GM18507 (cell line): ENCODE results near the gene GYS2.
"Not testable (repeated sequence)": the region's sequence is repeated elsewhere in the genome, so short reads cannot be mapped to it uniquely, and the experiment has no call there.

Source experiments
- DNase-seq: peaks from one replicate; pipeline ENCODE4 v3.0.0; 2011; ENCODE audit warnings: low read depth; ENCODE audit not compliant: insufficient read length; ENCODE audit errors: extremely low spot score
- FAIRE-seq: peaks from 2 replicates; lab custom pipeline; 2011; peaks lifted over from hg19 to GRCh38; lab: Jason Lieb, UNC

GYS2 gene

DNA sequence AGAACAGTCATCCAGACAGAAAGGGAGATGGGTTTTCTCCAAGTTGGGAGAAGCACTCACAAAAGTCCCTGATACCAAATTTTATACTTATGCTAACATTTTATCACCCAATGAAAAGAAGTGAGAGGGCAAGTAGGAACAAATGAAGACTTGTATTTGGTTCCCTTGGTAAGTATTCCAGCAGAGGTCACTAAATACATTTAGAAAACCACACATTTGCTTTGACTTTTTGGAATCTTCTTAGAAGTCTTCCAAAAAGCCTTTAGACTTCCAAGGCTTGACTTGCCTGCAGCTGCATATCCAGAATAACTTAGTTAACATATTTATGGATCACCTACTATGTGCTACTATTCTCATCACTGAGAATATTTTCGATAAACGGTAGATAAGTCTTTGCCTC, 3.1 kb upstream of the GYS2 start:
- DNase-seq (no peak), FAIRE-seq (no peak)

DNA sequence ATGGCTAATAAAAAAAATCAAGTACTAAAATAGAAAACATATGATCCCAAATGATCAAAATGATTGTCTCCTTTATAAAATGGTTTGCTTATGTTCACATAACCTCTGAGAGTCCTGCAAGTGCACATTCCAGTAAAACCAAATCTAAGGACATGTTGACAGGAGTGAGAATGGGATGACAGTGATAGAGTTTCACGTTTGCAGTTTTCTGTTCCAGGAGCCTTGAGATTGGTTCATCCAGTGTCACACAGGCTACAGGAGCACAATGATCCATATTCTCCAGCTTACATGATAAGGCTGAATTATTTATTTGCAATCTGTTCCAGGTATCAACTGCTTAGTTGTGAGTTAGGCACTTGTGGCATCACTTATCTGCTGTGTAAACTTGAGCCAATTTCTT, 1.5 kb upstream of the GYS2 start:
- DNase-seq (no peak), FAIRE-seq (no peak)

DNA sequence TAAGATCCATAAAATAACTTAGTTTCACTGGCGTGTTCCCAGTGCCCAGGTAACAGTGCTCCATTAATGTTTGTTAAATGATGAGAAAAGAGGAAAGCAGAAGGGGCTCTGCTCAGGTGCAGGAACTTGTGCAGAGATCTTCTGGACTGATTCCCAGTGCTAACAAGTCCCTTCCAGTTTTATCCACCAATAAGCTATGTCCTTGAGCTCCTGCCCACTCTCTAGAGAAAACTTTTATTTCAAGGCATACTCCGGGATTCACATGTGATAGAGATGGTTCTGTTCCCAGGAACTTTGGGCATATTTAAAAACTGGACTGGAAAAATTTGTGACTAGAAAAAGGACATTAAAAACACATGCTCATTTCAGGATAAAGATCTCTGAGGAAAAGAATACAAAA, 1.9 kb downstream of the GYS2 start:
- FAIRE-seq = no peak
- DNase-seq = no peak

DNA sequence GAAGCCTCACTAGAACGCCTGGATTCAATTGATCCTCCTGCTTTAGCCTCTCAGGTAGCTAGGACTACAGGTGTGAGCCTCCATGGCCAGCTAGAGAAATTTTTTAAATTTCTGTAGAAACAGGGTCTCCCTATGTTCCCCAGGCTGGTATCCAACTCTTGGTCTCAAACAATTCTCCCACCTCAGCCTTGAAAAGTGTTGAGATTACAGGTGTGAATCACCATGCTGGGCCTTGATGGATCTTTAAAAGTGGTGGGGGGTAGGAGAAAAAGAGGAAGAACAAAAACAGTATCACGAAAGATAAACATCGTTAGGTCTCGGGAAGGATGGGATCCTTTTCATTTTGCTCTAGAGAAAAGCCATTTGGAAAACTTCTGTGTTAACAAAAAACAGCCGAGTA, 4.5 kb downstream of the GYS2 start:
- DNase-seq (no peak), FAIRE-seq (no peak)

DNA sequence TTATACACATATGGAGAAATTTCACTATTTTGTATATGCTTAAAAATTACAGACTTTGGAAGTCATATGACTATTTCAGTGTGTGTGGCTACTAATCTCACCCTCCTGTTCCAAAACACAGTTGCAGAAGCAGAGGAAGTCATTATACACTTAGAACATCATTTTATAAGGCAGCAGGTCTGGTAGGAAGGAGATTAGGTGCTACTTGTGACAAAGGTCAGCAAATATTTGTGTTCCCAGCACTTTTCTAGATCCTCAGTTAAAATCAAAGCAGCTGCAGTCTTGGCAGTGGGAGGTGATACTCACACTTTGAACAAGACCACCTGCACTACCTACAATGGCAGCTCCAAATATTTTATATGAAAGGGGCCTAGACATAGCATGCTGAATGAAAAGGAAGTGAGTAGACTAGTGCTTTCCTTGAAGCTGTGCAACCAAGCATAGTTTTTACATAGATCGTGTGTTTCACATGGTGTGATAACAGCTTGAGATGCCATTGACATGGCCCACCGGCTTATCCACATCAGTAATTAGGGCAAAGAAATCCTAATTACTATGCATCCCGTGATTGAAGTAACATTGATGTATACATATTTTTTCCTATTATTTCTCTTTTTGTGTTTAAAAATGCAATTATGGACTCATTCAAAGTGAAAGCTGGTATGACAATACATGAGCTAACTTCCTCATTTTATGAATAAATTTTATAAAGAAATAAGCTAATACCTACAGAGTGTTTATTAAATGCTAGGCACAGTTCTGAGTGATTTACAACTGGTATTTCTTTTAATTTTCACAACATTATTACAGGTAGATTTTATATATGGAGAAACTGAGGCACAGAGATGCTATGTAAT, 5.3 kb downstream of the GYS2 start:
- FAIRE-seq (no peak), DNase-seq (no peak)

DNA sequence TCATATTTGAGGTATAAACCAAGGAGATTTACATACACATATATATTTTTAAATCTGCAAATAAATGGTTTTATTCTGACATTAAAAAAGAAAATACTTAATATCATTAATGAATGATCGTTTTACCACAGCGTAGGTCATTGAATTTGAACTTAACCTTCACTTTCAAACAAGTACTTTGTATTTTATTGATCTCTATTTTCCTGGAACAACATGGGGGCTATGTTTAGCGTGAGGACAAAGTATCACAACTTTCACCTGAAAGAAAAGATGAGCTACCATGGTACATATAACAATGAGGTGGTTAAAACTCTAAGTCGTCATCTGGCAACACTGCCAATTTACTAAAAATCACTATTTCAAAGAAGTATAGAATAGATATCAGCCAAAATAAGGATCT, 6.0 kb downstream of the GYS2 start:
- DNase-seq (no peak), FAIRE-seq (no peak)

DNA sequence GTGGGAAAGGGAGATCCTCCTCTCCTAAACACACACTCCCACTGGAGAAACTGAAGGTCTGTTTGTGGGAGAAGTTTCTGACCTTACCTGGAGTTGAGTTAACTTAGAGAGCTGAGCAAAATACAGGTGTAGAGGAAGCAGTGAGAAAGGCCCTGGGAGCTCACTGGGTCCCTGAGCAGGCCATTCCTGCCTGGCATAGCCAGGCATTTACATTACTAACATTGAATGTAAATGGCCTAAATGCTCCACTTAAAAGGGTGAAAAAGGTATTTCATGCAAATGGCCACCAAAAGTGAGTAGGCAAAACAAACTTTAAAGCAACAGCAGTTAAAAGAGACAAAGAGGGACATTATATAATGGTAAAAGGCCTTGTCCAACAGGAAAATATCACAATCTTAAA, 9.3 kb downstream of the GYS2 start:
- DNase-seq, FAIRE-seq: not testable (repeated sequence)

DNA sequence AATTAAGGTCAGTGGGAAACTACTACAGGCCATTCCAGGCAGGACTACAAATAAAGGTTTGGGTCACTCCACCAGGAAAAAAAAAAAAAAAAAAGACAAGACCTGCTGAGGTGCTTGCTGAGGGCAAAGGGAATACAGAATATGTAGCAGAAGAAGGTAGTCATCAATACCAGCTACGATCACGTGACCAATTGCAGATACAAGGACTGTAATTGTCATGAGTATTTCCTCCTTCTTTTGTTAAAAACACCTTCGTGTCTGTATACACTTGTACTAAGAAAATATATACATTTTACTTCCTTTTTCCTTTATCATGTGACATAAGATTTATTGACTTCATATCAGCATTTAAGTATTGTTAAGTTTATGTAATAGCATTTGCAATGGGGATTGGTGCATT, 19.2 kb downstream of the GYS2 start:
- no peak for DNase-seq
- no peak for FAIRE-seq

DNA sequence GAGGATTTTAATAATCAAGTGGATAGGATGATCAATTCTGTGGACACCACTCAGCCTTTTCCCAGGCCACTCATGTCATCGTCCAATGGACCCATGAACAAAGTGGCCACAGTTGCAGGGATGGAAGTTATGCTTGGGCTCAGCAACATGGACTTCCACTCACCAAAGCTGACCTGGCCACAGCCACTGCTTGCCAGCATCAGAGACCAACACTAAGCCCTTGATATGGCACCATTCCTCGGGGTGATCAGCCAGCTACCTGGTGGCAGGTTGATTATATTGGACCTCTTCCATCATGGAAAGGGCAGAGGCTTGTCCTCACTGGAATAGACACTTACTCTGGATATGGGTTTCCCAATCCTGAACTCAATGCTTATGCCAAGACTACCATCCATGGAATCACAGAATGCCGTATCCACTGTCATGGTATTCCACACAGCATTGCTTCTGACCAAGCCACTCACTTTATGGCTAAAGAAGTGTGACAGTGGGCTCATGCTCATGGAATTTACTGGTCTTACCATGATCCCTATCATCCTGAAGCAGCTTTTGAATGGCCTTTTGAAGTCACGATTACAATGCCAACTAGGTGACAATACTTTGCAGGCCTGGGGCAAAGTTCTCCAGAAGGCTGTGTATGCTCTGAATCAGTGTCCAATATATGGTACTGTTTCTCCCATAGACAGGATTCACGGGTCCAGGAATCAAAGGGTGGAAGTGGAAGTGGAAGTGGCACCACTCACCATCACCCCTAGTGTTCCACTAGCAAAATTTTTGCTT, 20.1 kb downstream of the GYS2 start:
- not testable (repeated sequence) for FAIRE-seq, DNase-seq

DNA sequence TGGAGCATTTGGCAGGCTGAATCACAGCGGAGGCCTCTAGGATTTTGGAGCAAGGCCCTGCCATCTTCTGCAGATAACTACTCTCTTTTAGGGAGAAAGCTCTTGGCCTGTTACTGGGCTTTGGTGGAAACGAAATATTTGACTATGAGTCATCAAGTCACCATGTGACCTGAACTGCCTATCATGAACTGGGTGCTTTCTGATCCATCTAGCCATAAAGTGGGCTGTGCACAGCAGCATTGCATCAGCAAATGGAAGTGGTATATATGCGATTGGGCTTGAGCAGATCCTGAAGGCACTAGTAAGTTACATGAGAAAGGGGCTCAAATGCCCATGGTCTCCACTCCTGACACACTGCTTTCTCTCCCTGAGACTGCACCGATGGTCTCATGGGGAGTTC, 21.1 kb downstream of the GYS2 start:
- no peak for DNase-seq
- FAIRE-seq = no peak

DNA sequence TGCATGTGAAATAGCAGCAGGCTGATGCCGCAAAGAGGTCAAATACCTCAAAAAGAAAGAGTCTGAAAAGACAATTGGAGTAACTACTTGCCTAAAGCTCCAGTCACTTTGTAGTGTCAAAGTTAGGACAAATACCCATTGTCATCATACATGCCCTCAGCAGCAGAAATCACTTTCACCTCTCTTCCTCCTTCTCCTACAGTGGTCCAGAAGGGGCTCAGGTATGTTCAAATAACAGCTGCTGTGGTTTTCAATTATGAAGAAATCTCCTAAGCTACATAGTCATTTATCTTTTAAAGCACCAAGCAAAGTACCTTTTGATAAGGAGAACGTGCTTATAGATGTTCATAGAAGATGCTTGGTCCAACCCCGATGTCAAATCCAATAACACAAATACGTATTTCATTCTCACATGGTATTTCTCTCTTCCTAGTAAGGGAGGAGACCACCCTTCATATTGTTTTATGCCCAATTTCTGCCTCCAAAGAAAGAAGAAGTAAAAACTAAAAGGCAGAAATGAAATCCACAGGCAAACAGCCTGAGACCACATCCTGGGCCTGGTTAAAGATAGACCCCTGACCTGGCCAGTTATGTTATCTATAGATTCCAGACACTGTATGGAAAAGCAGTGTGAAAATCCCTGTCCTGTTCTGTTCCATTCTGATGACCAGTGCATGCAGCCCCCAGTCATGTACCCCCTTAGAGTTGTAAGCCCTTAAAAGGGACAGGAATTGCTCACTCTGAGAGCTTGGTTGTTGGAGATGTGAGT, 23.7 kb downstream of the GYS2 start:
- FAIRE-seq = peak; percentile 60
- DNase-seq = no peak

DNA sequence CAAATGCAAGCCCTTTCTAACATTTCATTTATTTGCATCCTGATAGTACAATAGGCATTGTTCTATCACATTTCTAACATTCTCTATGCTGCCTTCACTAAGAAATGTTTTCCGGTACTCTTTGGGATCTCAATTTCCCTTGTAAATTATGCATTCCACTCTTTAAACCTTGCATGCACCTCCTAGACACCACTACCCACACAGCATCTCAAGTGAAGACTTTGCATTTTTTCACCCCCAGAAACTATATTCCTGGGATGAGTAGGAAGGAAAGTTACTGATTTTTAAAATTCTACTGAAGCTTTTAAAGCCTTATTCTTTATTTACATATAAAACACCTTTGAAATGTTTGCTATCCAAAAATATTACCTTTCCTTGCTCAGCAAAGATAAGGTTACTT, 27.1 kb downstream of the GYS2 start:
- FAIRE-seq (no peak), DNase-seq (no peak)

DNA sequence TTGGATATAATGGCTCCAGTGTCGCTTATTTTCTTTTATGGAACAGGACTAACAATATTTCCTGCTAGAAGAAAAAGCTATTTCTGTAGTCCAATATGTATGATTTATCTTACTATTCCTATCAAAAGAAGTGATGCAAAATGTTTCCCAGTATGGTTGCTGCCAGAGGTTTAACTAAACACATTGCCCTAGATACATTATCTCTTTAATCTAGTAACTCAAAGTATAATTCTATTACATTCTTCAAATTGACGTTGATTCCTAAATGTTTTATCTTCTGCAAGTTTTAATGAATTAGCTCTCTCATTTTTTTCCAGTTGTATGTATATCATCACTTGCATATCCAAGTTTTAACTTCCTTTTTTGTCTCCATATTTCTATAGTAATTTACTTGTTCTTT, 28.2 kb downstream of the GYS2 start:
- DNase-seq = no peak
- FAIRE-seq = no peak

DNA sequence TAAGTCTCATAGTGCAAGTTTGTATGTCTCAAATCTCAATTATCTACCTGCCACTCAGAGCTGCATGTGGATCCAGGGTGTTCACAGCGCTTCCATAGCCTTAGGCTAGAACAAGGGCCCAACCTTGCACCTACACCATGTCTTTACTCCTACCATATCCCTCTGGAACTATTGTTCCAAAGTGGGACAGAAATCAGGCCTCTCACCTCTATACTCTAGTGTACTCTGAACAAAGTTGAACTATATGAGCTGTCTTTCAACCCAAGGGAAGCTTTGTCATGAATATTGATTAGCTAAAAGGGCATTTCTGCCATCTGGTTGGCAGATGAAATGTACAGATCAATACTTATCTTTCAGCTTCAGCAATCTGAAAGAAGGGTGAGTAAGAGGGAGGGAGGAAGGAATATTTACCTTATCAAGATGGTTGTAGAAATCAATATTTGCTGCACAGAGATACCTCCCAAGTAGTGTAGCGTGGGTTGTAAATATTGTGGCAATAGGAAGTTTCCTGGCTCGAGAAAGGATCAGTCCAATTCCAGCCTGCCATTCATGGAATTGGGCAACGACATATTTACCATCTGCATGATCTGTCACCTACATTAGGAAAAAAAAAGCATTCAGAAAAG, 30.8 kb downstream of the GYS2 start:
- no peak for DNase-seq
- no peak for FAIRE-seq

DNA sequence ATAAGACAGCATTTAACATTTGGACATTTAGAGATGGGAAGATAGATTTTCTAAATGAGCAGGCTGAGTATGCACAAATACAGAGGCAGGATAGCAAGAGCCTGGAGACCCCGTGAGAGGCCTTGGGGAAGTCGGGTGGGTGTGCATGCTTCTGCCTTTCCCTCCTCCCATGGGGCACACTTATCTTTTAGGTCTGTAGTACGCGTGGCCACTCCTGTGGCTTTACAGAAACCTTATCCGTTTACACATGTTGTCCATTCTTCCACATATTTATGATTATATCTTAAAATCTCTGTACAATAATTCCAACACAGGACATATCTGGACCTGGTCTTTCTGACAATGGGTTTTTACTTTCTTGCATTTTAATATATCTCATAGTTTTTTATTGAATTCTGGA, 33.6 kb downstream of the GYS2 start:
- FAIRE-seq = no peak

DNA sequence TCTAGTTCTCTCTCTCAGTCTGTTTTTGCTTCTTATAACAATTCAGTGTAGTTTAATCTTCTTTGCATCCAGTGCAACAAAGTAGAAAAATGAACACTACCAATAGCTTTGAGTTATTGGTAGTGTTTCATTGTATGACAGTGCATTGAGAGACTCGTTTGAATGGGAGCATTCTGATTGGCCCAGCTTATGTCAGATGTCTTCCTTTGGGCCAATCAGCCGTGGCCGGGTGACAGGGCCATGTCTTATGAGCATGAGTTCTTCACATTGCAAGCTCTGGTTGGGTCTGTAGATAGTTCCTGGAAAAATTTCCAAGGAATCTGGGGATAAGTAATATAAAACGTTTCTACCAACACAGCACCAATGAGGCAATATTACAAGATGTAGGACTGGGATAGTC, 36.5 kb downstream of the GYS2 start:
- DNase-seq (no peak), FAIRE-seq (no peak)

More for the DNA sequence above, 33.6 kb downstream of the GYS2 start:
- no peak for DNase-seq

DNA sequence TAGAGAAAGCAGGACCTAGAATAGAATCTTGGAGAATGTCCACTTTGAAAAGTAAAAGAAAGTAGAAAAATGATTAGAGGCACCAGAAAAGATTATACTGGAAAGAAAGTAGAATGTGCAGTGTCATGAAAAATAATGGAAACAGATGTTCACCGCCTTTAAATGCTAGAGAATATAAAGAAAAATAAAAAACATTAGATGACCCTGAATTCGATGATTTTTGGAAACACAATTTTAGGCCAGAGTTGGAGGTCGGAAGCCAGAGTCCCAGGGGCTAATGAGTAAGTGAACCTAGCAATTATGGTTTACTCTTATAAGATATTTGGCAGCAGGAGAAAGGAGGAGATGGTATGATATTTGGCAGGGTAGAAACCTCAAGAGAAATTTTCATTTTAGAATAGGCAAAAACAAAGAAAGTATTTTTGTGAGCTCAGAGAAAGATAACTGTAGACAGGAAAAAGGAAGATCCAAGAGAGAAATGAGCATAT, 37.7 kb downstream of the GYS2 start:
- DNase-seq = no peak
- FAIRE-seq = no peak

DNA sequence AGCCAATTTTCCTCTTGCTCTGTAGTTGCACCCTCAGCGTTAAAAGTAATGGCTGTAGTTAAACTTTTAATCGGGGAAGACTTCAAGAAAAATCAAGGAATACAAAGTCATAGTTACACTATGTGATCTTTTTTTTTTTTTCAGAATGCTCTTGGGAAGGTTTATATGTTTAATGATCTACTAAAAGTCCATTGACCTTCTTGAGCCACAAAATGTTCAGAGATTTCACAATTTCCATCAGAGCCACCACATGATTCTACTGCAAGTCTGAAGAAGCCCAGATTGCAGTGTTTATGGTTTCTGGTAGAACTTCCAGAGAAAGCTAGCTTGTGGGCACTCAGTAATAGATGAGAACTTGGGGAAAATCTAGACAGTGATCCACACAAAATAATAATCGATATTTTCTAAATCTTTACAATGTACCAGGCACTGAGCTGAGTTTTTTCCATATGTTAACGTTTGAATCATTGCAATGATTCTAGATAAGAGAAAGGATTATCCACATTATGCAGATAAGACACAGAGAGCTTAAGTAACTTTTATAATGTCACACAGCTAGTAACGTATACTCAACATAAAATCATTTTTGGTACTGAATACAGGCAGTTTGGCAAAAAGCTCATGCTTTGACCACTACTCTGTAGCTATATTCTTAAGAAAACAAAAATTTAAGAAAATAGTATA, 38.3 kb downstream of the GYS2 start:
- no peak for FAIRE-seq

DNA sequence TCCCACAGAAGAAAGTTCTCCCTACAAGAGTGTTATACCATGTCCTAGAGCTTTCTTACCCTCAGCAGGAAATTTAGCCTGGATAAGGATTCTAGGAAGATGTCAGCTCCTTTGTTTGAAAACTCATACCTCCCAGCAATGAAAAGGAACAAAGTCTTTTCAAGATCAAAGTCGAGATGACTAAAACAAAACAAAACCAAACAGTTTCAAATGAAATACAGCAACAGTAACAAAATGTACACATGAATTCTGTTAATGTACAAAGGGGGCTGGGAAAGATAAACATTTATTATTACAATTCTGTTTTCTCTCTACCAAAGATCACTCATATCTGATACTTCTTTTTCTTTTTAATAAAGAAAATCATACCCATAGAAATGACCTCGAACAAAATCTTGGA, 41.8 kb downstream of the GYS2 start:
- no peak for FAIRE-seq
- no peak for DNase-seq

More for the DNA sequence above, 38.3 kb downstream of the GYS2 start:
- no peak for DNase-seq
